KMS-11 (cell line): Measurements from ENCODE around the gene RNF141.

ENCODE experiments used
- H2AFZ ChIP-seq: fragments of 200-600 bp; sonication (generic); 2 replicates; pipeline ENCODE4 v1.6.1; 2016; ENCODE audit warnings: antibody characterized with exemption, mixed run types, low read depth
- H3K27ac ChIP-seq: fragments of 200-600 bp; sonication (generic); 2 replicates; pipeline ENCODE4 v1.6.1; 2016; ENCODE audit warnings: mild to moderate bottlenecking, mixed run types
- H3K27me3 ChIP-seq: fragments of 200-600 bp; sonication (generic); 2 replicates; pipeline ENCODE4 v1.6.1; 2017; ENCODE audit warnings: mild to moderate bottlenecking, low read depth, mixed run types, moderate library complexity; ENCODE audit not compliant: insufficient read depth
- H3K36me3 ChIP-seq: fragments of 200-600 bp; sonication (generic); 2 replicates; pipeline ENCODE4 v1.6.1; 2017; ENCODE audit warnings: mild to moderate bottlenecking, mixed run types; ENCODE audit not compliant: insufficient read depth
- H3K4me1 ChIP-seq: fragments of 200-600 bp; sonication (generic); 2 replicates; pipeline ENCODE4 v1.6.1; 2016; ENCODE audit warnings: mild to moderate bottlenecking, low read depth, mixed run types; ENCODE audit not compliant: poor library complexity, severe bottlenecking
- H3K4me2 ChIP-seq: fragments of 200-600 bp; sonication (generic); 2 replicates; pipeline ENCODE4 v1.7.0; 2016; ENCODE audit warnings: mild to moderate bottlenecking, mixed run types
- H3K4me3 ChIP-seq: fragments of 200-600 bp; sonication (generic); IDR thresholded peaks from 2 replicates; pipeline ENCODE4 v1.6.1; 2017; ENCODE audit warnings: low read depth, low read length, mixed read lengths; ENCODE audit not compliant: insufficient read depth
- H3K79me2 ChIP-seq: fragments of 200-600 bp; sonication (generic); 2 replicates; pipeline ENCODE4 v1.6.1; 2016; ENCODE audit warnings: low read depth, mixed run types; ENCODE audit not compliant: insufficient read depth
- H3K9ac ChIP-seq: fragments of 200-600 bp; sonication (generic); 2 replicates; pipeline ENCODE4 v1.6.1; 2016; ENCODE audit warnings: mild to moderate bottlenecking, mixed run types
- H4K20me1 ChIP-seq: fragments of 200-600 bp; sonication (generic); 2 replicates; pipeline ENCODE4 v1.6.1; 2016; ENCODE audit warnings: mild to moderate bottlenecking, mixed run types; ENCODE audit not compliant: insufficient read depth
- CTCF ChIP-seq: fragments of 200-600 bp; sonication (generic); conservative IDR thresholded peaks from 2 replicates; pipeline ENCODE4 v1.6.1; 2017; ENCODE audit warnings: low read depth, mild to moderate bottlenecking, antibody characterized with exemption, low read length, moderate library complexity, mixed read lengths

The RNF141 gene

GRCh38 chr11:10486161-10486840 is 54.7 kb downstream of the RNF141 start:
- Histone ChIP-seq H3K27me3 (no peaks in the 10 kb centered on the region), H3K36me3 (no peaks in the 10 kb centered on the region), H3K9ac (no peak overlapping the region), H3K4me3 (no peak overlapping the region), H2AFZ (no peak overlapping the region), H3K79me2 (no peaks in the 10 kb centered on the region), H3K4me2 (no peak overlapping the region), H4K20me1 (no peaks in the 10 kb centered on the region), H3K4me1 (no peaks in the 10 kb centered on the region), H3K27ac (no peak overlapping the region)
- no peak for TF ChIP-seq CTCF

GRCh38 chr11:10485646-10486045 is 55.3 kb downstream of the RNF141 start:
- Histone ChIP-seq H3K4me3 (no peak overlapping the region), H3K36me3 (no peaks in the 10 kb centered on the region), H3K9ac (no peak overlapping the region), H3K27ac (no peak overlapping the region), H3K4me2 (no peak overlapping the region), H3K27me3 (no peaks in the 10 kb centered on the region), H2AFZ (no peak overlapping the region), H3K4me1 (no peaks in the 10 kb centered on the region), H4K20me1 (no peaks in the 10 kb centered on the region), H3K79me2 (no peaks in the 10 kb centered on the region)
- no peak for TF ChIP-seq CTCF

GRCh38 chr11:10484461-10485180 is 56.4 kb downstream of the RNF141 start:
- Histone ChIP-seq H3K4me3 (no peak overlapping the region), H2AFZ (no peak overlapping the region), H3K27ac (no peak overlapping the region), H3K79me2 (no peaks in the 10 kb centered on the region), H3K4me2 (no peak overlapping the region), H3K9ac (no peak overlapping the region), H3K4me1 (no peaks in the 10 kb centered on the region), H3K36me3 (no peaks in the 10 kb centered on the region), H3K27me3 (no peaks in the 10 kb centered on the region), H4K20me1 (no peaks in the 10 kb centered on the region)
- TF ChIP-seq CTCF = no peak

GRCh38 chr11:10483584-10483983 is 57.4 kb downstream of the RNF141 start:
- Histone ChIP-seq H3K9ac (no peak overlapping the region), H4K20me1 (no peaks in the 10 kb centered on the region), H3K4me2 (no peak overlapping the region), H3K79me2 (no peaks in the 10 kb centered on the region), H2AFZ (no peak overlapping the region), H3K27ac (no peak overlapping the region), H3K36me3 (no peaks in the 10 kb centered on the region), H3K4me1 (no peaks in the 10 kb centered on the region), H3K4me3 (no peak overlapping the region), H3K27me3 (no peaks in the 10 kb centered on the region)
- TF ChIP-seq CTCF = no peak
